PFSK-1 (cell line): ENCODE results near the gene AGPAT4.

Experiments used
- POLR2AphosphoS5 ChIP-seq: IDR thresholded peaks from 2 replicates; pipeline ENCODE4 v1.6.1; 2012; ENCODE audit warnings: low read depth, mild to moderate bottlenecking, control low read depth, low read length, moderate library complexity
- REST ChIP-seq, 2 experiments: IDR thresholded peaks; 2 replicates each; pipeline versions ENCODE4 v1.6.1 to v1.8.0; 2011 to 2012; ENCODE audit warnings: low read depth in 2 of 2, low read length in 2 of 2, control low read depth in 1 of 2, inconsistent platforms in 1 of 2, mild to moderate bottlenecking in 1 of 2, moderate library complexity in 1 of 2; ENCODE audit not compliant: insufficient read depth in 1 of 2
- TAF1 ChIP-seq: IDR thresholded peaks from 2 replicates; pipeline ENCODE4 v1.6.1; 2012; ENCODE audit warnings: low read length, control low read depth, borderline replicate concordance; ENCODE audit not compliant: insufficient read depth

DNA sequence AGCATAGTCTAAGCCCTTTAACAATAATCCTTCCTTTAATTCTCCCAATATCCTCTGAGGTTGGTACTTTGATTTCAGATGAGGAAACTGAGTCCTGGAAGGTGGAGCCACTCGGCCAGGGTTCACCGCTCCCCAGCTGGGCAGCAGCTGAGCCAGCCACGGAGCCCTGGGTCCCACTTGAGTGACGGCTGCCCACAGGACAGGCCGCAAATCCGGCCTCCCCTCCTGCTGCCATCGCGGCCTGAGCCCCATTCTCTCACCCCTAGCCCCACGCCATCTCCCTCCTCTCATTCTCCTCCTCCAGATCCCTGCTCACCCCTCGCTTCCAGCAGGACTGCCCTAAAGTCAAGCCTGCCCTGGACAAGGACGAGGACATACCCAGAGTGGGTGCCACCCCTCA is 41.4 kb downstream of the AGPAT4 start:
- no peak for TF ChIP-seq TAF1
- no peak for TF ChIP-seq POLR2AphosphoS5
- TF ChIP-seq REST (IDR thresholded peaks at IDR 0.05; ENCODE audit: insufficient read depth in 1 of 2, low read depth in 2 of 2, low read length in 2 of 2): no peak
